GM21526 (cell line): ENCODE results near the gene MARS1.
"Not testable (repeated sequence)": the region's sequence is repeated elsewhere in the genome, so short reads cannot be mapped to it uniquely, and the experiment has no call there.

Experiments used
- ATAC-seq: cut with Tn5 transposase; IDR thresholded peaks from one replicate; pipeline ENCODE4 v1.9.1; 2021; ENCODE audit warnings: moderate library complexity; ENCODE audit not compliant: unreplicated experiment, low FRiP score

Gene MARS1

DNA sequence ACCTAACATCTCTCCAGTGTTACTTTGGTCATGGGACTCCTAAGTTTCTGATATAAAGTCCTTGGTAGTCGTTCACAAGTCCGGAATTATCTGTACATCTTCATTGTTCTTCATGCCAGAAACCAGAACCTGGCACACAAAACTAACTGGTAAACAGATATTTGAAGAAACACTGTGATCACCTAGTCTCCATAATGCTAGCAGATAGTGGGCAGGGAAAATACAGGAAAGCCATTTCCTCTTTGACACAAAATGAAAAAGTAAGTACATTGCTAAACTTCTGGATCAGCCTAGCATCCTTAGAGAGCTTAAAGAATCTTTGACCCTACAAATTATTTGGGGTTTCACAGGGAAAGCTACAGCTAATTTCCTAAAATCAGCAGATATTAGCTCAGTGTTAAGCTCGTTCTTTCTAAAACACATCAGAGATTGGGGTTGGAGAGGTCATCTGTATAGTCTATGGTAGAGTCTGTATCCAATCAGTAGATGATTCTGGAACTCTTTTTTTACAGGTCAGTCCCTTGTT, 27.6 kb downstream of the MARS1 start:
- ATAC-seq: no peak

GRCh38 chr12:57515934-57516541, 28.2 kb downstream of the MARS1 start:
- no peak for ATAC-seq

GRCh38 chr12:57516617-57517153, 28.8 kb downstream of the MARS1 start:
- ATAC-seq: no peak

DNA sequence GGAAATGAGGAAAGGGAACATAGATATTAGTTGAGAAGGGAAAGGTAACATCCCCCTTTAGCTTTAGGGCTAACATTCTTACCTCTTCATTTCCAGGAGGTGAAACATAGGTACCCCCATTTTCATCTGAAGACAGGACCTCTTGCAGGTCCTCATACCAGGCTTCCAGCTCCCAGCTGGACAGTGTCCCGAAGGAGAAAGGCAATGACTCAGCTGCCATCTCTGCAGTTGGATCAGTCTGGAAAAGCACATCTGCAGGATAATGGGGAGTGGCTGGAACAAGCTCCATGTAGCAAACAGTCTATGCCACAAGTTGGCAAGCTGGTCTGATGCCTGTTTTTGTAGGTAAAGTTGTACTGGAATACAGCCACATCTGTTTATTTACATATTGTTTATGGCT, 29.3 kb downstream of the MARS1 start:
- ATAC-seq: no peak

- not testable (repeated sequence) for ATAC-seq
Observed at GRCh38 chr12:57517718-57518117, 29.9 kb downstream of the MARS1 start.

DNA sequence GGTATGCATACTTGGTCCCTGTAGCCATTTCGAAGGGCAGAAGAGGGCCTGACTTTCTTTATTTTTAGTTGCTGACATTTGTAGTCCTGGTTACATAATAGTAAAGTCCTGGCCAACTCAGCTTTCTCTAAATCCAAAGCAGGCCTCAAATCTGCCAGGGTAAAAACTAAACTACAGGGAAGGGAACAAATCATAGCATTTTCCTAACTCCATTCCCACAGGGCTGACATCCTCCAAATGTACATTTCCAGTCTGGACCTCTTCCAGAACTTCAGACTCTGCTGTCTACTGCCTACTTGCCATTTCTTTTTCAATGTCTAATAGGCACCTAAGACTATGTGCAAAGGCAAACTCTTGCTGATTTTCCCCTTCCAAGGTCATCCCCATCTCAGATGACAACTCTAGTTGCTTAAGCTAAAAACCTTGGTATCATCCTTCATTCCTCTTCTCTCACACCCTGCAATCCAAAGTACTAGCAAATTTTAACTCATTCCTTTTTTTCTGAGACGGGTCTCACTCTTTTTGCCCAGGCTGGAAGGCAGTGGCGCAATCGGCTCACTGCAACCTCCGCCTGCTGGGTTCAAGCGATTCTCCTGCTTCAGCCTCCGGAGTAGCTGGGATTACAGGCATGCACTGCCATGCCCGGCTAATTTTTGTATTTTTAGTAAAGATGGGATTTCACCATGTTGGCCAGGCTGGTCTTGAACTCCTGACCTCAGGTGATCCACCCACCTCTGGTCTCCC, 30.5 kb downstream of the MARS1 start:
- no peak for ATAC-seq

GRCh38 chr12:57518920-57519795, 31.3 kb downstream of the MARS1 start:
- no peak for ATAC-seq

DNA sequence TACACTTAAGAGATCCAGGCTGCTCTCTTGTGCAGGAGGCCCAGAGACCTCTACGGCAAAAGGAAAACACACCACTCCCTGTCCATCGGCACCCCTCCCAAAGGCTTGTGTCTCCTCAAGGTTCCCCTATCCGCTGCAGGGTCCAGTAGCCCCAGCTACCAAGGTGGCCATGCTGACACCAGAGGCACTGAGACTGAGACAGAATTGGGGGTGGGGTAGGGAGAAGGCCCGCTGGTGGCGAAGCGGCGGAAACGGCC, 31.9 kb downstream of the MARS1 start:
- peak; percentile 4 for ATAC-seq

GRCh38 chr12:57520053-57520818, 32.4 kb downstream of the MARS1 start, which contains the start of gene DDIT3:
Gene DDIT3 (minus strand): TSS chr12:57520514. CDS start chr12:57517406, 3,108 bp downstream.
- peak; percentile 64 for ATAC-seq

DNA sequence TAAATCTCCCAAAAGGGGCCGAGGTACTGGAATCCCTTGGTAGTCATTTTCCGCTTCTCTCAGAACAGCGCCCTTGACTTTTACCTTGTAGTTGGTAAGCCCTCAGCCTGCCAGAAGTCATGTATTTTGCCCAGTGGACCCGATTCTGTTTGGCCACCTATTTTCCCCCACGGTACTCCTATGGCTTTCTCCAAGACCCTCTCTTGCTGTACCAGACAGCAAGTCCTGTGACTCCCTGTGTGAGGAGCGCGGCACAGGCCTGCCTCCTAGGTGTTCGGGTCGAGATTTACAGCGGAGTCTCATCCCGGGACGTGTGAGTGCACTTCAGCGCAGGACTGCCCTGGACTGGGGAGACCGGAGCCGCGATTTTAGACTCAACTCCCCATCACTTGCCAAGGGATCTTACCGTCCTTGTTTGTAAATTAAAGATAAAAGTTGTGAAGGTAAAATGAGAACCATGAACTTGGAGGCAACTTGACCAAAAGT, 33.7 kb downstream of the MARS1 start:
- ATAC-seq: no peak

- ATAC-seq: peak; percentile 37
Observed at GRCh38 chr12:57522011-57522886, 34.4 kb downstream of the MARS1 start, which contains the start of gene MBD6. Gene MBD6 (plus strand): TSS chr12:57522824. CDS start chr12:57524304, 1,480 bp downstream.

DNA sequence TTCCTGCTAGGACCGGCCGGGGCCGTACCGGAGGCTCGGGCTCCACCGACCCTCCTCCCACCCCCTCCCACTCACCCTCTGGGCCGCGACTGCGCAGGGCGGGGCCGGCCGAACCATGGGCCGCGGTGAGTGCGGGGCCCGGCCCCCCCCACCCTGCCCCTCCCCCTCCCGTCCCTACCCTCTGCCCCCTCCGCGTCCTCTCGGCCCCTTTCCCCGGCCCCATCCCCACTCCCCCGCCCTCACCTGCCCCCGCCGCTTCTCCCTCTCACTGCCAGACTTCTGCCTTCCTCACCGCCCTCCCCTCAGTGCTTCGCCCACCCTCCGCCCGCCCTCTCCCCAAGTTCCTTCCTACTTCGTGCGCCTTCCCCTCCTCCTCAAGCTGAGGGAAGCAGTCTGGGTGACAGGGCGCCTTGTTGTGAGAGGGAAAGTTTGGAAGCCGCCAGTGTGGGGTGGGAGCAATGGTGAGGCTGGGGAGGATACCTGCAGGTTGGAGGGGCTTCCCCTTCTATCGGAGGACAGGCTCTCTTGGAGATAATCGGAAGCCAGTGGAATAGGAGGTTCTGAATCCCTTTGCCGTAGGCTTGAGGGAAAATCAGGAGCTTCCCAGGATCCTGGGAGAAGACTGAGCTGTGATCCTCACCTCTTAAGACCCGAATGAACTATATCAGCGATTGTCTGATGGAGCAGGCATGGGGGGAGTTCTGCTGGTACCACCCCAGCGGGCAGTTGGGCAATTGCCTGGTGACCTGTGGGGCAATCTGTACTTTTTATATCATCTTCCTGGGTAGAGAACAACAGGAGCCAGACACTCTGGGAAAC, 35.2 kb downstream of the MARS1 start:
- no peak for ATAC-seq

DNA sequence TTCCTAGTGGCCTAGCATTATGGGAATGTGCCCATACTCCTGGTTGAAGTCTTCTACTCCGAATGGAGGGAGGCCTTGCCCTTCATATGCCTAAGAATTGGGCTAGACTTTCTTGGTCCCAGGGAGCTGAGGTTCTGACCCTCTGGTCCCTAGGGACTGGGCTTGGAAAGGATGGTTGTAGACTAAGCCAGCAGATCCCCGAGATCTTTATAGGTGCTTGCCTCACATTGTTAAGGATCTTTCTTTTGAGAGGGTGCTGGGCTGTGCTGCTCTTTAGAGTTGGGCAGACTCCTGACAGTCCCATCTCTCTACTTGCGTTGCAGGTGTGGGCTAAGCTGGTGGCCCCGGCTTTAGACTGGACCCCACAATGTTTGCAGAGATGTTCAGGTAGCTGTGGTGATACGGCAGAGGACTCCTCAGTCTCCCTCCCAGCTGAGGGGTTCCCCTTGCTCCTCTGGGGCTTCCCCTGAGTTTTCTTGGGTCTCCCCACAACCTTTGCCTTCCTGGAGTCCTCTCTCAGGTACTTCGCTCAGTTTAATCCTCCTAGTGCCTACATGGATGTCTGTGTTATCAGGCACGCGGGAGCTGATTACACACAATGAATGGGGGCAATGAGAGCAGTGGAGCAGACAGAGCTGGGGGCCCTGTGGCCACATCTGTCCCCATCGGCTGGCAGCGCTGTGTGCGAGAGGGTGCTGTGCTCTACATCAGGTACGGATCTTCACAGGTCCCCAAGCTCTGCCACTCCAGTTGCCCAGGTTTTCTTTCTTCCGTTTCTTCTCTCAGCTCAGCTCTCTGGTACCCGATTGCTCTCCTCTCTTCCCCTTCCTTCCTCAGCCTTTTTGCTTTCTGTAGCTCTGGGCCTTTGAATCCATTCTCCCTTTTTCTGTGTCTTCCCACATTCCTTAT, 36.1 kb downstream of the MARS1 start:
- ATAC-seq: no peak

- ATAC-seq: no peak
Observed at GRCh38 chr12:57524814-57525614, 37.1 kb downstream of the MARS1 start.

- ATAC-seq: no peak
Observed at GRCh38 chr12:57525615-57526383, 37.9 kb downstream of the MARS1 start.
